ENCODE data around the gene EMD. TPM values are rescaled to one million over a fixed set of nuclear protein-coding genes. Genes with fewer than 3 reads are reported as not detected.

The EMD gene
- total and polyA plus RNA-seq, 10 of the 15 experiments (the other 5 are each of a cell fraction or from before 2014, with no cell fraction given), result 0.76 to 100 (median 43.2) TPM

DNA sequence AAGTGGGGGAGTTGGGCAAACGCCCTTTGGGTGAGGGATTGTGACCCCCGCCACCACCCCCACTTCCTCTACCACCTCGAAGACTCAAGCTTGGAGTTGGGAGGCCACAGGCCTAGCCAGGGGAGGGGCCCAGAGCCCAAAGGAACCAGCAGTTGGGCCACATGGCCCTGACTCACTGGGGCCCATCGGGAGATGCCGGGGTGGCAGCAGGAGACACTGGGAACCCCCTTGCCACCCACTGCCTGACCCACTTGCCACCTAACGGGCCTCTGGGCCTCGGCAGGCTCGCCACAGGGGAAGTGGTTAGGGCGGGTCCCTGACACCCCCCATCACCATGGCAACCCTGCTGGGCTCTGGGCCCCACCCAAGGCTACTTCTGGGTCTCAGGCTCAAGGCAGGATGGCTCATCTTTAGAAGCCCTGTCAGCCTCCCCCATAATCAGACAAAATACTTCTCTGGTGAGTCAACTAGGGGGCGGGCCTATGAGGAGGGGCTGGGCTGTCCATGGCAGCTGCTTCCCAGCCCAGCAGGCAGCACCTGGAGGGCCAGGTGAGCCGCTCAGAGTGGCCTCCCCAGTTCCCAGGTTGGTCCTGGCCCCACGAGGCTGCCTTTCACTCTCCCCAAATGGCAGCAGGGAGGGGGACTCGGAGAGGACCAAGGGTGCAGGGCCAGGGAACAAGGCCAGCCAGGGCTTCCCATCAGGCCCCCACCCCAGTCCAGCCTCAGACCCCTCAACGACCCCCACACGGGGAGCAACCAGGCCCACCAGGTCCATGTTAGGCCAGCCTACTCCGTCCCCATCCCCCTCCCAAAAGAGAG lies 10.3 kb upstream of the EMD start (continued):
- no peak for TF ChIP-seq CTCF (IDR thresholded peaks at IDR 0.05 in 2 of 3, conservative IDR thresholded peaks at IDR 0.05 in 1 of 3; ENCODE audit: control insufficient read depth in 2 of 3, extremely low read depth in 1 of 3, insufficient read depth in 1 of 3, low read depth in 3 of 3, low read length in 3 of 3)
- TF ChIP-seq ZNF687 (IDR thresholded peaks at IDR 0.05), result 0 out of 2 replicates have a peak, but pooled peaks have one; percentile 31
- TF ChIP-seq KLF5 (IDR thresholded peaks at IDR 0.05; ENCODE audit: partially characterized antibody), result no peak
- peak; percentile 49; the same call in 1 of the 2 replicates for TF ChIP-seq SPI1 (IDR thresholded peaks at IDR 0.05; ENCODE audit: borderline replicate concordance, insufficient read depth, low read depth, low read length)
- TF ChIP-seq RELA (IDR thresholded peaks at IDR 0.05; ENCODE audit: borderline replicate concordance, partially characterized antibody), result peak; percentile 60
- no peak for TF ChIP-seq WRNIP1 (IDR thresholded peaks at IDR 0.05; ENCODE audit: borderline replicate concordance, low read depth, low read length)
- no peak; the same call in 1 of the 2 replicates for TF ChIP-seq MXI1 (IDR thresholded peaks at IDR 0.05; ENCODE audit: low read depth, low read length)
- no peak for TF ChIP-seq YBX1 (IDR thresholded peaks at IDR 0.05)
- no peak for TF ChIP-seq SREBF2 (IDR thresholded peaks at IDR 0.05; ENCODE audit: low read length)
- TF ChIP-seq ATF7 (IDR thresholded peaks at IDR 0.05; ENCODE audit: low read depth), result no peak
- no peak for TF ChIP-seq GABPA (IDR thresholded peaks at IDR 0.05; ENCODE audit: low read depth)
- TF ChIP-seq KDM1A (IDR thresholded peaks at IDR 0.05; ENCODE audit: borderline replicate concordance), result no peak
- TF ChIP-seq TARDBP (IDR thresholded peaks at IDR 0.05; ENCODE audit: borderline replicate concordance), result no peak
- TF ChIP-seq POLR2A (IDR thresholded peaks at IDR 0.05; ENCODE audit: low read depth, low read length), result peak; percentile 57
- TF ChIP-seq JUND (IDR thresholded peaks at IDR 0.05; ENCODE audit: low read depth, low read length), result no peak
- TF ChIP-seq, protein P1, sequence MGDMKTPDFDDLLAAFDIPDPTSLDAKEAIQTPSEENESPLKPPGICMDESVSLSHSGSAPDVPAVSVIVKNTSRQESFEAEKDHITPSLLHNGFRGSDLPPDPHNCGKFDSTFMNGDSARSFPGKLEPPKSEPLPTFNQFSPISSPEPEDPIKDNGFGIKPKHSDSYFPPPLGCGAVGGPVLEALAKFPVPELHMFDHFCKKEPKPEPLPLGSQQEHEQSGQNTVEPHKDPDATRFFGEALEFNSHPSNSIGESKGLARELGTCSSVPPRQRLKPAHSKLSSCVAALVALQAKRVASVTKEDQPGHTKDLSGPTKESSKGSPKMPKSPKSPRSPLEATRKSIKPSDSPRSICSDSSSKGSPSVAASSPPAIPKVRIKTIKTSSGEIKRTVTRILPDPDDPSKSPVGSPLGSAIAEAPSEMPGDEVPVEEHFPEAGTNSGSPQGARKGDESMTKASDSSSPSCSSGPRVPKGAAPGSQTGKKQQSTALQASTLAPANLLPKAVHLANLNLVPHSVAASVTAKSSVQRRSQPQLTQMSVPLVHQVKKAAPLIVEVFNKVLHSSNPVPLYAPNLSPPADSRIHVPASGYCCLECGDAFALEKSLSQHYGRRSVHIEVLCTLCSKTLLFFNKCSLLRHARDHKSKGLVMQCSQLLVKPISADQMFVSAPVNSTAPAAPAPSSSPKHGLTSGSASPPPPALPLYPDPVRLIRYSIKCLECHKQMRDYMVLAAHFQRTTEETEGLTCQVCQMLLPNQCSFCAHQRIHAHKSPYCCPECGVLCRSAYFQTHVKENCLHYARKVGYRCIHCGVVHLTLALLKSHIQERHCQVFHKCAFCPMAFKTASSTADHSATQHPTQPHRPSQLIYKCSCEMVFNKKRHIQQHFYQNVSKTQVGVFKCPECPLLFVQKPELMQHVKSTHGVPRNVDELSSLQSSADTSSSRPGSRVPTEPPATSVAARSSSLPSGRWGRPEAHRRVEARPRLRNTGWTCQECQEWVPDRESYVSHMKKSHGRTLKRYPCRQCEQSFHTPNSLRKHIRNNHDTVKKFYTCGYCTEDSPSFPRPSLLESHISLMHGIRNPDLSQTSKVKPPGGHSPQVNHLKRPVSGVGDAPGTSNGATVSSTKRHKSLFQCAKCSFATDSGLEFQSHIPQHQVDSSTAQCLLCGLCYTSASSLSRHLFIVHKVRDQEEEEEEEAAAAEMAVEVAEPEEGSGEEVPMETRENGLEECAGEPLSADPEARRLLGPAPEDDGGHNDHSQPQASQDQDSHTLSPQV (IDR thresholded peaks at IDR 0.05), result no peak
- TF ChIP-seq, protein P2, sequence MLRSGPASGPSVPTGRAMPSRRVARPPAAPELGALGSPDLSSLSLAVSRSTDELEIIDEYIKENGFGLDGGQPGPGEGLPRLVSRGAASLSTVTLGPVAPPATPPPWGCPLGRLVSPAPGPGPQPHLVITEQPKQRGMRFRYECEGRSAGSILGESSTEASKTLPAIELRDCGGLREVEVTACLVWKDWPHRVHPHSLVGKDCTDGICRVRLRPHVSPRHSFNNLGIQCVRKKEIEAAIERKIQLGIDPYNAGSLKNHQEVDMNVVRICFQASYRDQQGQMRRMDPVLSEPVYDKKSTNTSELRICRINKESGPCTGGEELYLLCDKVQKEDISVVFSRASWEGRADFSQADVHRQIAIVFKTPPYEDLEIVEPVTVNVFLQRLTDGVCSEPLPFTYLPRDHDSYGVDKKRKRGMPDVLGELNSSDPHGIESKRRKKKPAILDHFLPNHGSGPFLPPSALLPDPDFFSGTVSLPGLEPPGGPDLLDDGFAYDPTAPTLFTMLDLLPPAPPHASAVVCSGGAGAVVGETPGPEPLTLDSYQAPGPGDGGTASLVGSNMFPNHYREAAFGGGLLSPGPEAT (IDR thresholded peaks at IDR 0.05; ENCODE audit: low read depth), result 0 out of 2 replicates have a peak, but pooled peaks have one; percentile 40
- TF ChIP-seq IKZF1 (conservative IDR thresholded peaks at IDR 0.05), result peak; percentile 66; the same call in 1 of the 2 replicates
